Left ventricle myocardium inferior (tissue), 1 donor: ENCODE data around the gene MVP. TPM values are rescaled to one million over a fixed set of nuclear protein-coding genes. Genes with fewer than 3 reads are reported as not detected.

Source experiments
- DNase-seq: peaks from one replicate; pipeline ENCODE4 v3.0.0-alpha.2; 2020
- H3K27ac ChIP-seq: fragments of 200-600 bp; replicated peaks from 2 replicates; pipeline ENCODE4 v1.8.0; 2021
- H3K27me3 ChIP-seq: fragments of 200-600 bp; 2 replicates; pipeline ENCODE4 v1.8.0; 2021; ENCODE audit warnings: low read depth
- H3K36me3 ChIP-seq: fragments of 200-600 bp; 2 replicates; pipeline ENCODE4 v1.8.0; 2021
- H3K4me1 ChIP-seq: fragments of 200-600 bp; 2 replicates; pipeline ENCODE4 v1.8.0; 2021
- H3K4me3 ChIP-seq: fragments of 200-600 bp; 2 replicates; pipeline ENCODE4 v1.8.0; 2021; ENCODE audit warnings: mild to moderate bottlenecking, moderate library complexity
- H3K9me3 ChIP-seq: fragments of 200-600 bp; replicated peaks from 2 replicates; pipeline ENCODE4 v1.8.0; 2021
- intact Hi-C: fragments of 100-400 bp; cut with micrococcal nuclease; formaldehyde crosslinking; loops from one replicate; pipeline ENCODE4 v1.11.0; 2022
- total RNA-seq: library from RNA; stranded (reverse); fragmentation: NEBNext Ultra II Directional; extraction: Animal tissue kit (Norgen Biotek cat#: 25700); gene quantifications from one replicate; pipeline ENCODE4 v1.2.1, GENCODE V29; 2021
- TF ChIP-seq, protein P1 (sequence below): fragments of 200-600 bp; IDR thresholded peaks from 2 replicates; pipeline ENCODE4 v1.8.0; 2021; ENCODE audit warnings: antibody characterized with exemption, mild to moderate bottlenecking, borderline replicate concordance
- donor health status: DM: no; HTN: yes; CAD: no; lungs with severe emphysema.

MVP gene
- total RNA-seq, 1 donor from 2014 or later, result 38.6 TPM

DNA sequence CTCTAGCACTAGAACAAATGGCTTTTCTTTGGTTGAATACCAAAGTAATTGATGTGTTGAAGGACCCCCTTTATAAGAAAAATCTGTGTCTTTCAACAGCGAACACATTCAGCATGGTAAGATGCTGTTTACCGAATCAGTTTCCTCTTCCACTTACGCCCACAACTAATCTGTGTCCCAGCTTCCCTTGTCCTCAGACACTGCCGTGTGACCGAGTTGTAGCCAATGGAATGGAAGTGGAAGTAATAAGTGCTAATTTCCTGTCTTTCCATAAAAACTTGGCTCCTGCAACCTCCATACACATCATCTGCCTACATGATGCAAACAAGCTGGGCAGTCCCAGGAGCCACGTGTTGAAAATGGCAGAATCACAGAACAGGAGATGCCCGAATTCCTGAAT lies 32.4 kb downstream of the MVP start:
- Histone ChIP-seq H3K36me3 (peaks cover 3% of the 10 kb centered on the region), H3K4me1 (peaks cover 23% of the 10 kb centered on the region), H3K27me3 (no peaks in the 10 kb centered on the region), H3K27ac (peak overlapping the region; percentile 70), H3K9me3 (no peaks in the 10 kb centered on the region), H3K4me3 (peak overlapping the region; percentile 18)
- intact Hi-C loops, result no loop called here
- TF ChIP-seq, protein P1, sequence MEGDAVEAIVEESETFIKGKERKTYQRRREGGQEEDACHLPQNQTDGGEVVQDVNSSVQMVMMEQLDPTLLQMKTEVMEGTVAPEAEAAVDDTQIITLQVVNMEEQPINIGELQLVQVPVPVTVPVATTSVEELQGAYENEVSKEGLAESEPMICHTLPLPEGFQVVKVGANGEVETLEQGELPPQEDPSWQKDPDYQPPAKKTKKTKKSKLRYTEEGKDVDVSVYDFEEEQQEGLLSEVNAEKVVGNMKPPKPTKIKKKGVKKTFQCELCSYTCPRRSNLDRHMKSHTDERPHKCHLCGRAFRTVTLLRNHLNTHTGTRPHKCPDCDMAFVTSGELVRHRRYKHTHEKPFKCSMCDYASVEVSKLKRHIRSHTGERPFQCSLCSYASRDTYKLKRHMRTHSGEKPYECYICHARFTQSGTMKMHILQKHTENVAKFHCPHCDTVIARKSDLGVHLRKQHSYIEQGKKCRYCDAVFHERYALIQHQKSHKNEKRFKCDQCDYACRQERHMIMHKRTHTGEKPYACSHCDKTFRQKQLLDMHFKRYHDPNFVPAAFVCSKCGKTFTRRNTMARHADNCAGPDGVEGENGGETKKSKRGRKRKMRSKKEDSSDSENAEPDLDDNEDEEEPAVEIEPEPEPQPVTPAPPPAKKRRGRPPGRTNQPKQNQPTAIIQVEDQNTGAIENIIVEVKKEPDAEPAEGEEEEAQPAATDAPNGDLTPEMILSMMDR, result no peak
- no peak for DNase-seq

DNA sequence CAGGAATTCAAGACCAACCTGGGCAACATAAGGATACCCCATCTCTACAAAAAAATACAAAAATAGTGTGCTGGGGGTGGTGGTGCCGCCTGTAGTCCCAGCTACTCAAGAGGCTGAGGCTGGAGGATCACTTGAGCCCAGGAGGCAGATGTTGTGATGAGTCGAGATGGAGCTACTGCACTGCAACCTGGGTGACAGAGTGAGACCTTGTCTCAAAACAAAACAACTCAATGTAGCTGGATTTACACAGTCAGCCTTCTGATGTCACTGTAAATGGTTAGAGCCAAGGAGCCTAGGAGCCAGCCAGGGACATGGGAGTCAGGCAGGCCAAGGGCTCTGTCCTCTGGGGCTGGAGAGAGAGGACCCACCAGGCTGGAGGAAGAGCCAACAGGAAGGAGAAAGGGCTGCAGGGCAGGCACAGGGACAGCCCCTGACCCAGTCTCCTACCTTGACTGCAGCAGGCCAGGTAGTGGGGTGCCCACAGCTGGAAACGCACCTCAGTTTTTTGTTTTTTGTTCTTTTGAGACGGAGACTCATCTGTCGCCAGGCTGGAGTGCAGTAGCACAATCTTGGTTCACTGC lies 34.3 kb downstream of the MVP start:
- intact Hi-C loops, result no loop called here
- peaks cover 15% of the 10 kb centered on the region for H3K36me3 ChIP-seq
- H3K4me3 ChIP-seq, result no peak overlapping the region
- no peak overlapping the region for H3K27ac ChIP-seq
- no peaks in the 10 kb centered on the region for H3K27me3 ChIP-seq
- H3K9me3 ChIP-seq, result no peaks in the 10 kb centered on the region
- peaks cover 18% of the 10 kb centered on the region for H3K4me1 ChIP-seq
- TF ChIP-seq, protein P1, result no peak
- no peak for DNase-seq

DNA sequence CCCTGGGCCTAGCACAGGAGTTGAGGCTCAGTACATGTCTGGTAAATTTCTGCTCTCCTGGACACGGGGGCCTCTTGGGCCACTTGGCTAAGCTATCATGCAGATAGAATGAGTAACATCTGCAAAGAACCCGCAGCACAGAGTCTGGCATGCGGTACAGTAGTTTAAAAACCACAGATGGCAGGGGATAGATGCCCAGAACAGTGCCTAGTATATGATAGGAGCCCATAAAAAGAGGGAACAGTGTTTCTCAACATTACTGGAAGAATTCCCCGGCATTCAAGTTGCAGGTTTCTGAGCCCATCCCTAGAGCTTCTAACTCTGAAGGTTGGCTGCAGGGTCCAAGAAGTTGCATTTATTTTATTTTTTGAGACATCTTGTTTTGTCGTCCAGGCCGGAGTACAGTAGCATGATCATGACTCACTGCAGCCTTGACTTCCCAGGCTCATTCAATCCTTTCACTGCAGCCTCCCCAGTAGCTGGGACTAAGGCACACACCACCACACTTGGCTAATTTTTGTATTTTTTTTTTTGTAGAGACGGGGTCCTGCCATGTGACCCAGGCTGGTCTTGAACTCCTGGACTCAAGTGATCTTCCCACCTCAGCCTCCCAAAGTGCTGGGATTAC lies 37.0 kb downstream of the MVP start:
- Histone ChIP-seq H3K9me3 (no peaks in the 10 kb centered on the region), H3K4me3 (no peak overlapping the region), H3K4me1 (peaks cover 34% of the 10 kb centered on the region), H3K27ac (no peak overlapping the region), H3K27me3 (no peaks in the 10 kb centered on the region), H3K36me3 (peaks cover 33% of the 10 kb centered on the region)
- TF ChIP-seq, protein P1, result no peak
- intact Hi-C loops, result no loop called here
- no peak for DNase-seq

DNA sequence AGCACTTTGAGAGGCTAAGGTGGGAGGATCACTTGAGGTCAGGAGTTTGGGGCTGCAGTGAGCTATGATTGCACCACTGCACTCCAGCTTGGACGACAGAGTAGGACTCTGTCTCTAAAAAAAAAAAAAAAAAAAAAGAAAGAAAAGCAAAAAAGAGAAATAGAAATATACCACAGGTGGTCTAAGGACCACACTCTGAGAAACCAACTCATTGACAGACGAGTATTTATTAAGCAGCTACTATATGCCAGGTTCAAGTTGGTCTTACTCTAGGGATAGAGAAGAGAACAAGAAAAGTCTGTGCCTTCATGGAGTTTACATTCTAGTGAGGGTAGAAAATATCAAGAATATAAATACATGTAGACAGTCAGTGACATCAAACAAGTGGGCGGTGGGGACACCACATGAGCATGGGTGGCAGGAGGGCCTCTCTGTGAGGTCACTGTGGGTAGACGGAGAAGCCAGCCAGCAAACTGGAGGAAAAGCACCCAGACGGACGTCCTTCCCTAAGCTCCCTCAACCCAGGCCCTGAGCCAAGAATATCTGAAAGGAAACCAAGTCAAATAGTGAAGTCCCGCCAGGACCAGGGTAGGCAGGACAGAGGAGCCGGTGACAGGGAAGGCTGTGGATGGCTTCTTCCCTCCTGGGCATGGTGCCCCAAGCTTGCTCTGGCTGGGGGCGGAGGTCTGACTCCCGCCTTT lies 38.0 kb downstream of the MVP start:
- H3K9me3 ChIP-seq, result no peaks in the 10 kb centered on the region
- intact Hi-C loops, result no loop called here
- no peaks in the 10 kb centered on the region for H3K27me3 ChIP-seq
- H3K4me1 ChIP-seq, result peaks cover 34% of the 10 kb centered on the region
- H3K36me3 ChIP-seq, result peaks cover 33% of the 10 kb centered on the region
- no peak for DNase-seq
- H3K27ac ChIP-seq, result no peak overlapping the region
- TF ChIP-seq, protein P1, result no peak
- H3K4me3 ChIP-seq, result no peak overlapping the region

DNA sequence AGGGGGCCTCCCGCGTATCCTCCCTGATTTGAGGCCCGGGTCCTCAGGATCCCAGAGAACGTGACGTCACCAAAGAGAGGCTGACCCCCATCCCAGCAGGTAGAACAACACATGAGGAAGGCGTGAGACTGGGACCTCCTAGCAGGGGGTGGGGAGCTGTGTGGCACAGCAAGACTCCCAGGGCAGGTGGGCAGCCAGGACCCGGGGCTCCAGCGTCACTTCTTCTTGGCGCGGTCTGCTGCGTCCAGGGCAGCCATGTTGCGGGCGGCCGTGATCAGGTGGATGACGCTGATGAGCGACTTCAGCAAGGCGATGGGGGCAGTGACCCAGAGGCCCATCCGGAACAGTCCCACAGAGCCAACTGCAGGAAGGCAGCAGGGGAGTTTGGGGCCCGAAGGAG lies 38.7 kb downstream of the MVP start:
- TF ChIP-seq, protein P1, result no peak
- Histone ChIP-seq H3K36me3 (peaks cover 33% of the 10 kb centered on the region), H3K4me1 (peaks cover 38% of the 10 kb centered on the region), H3K27ac (no peak overlapping the region), H3K27me3 (no peaks in the 10 kb centered on the region), H3K9me3 (no peaks in the 10 kb centered on the region), H3K4me3 (no peak overlapping the region)
- DNase-seq, result no peak
- intact Hi-C loops, result no loop called here
